ENCODE measurements around the gene SMIM20. TPM values are rescaled to one million over a fixed set of nuclear protein-coding genes. Genes with fewer than 3 reads are reported as not detected.
A peak's percentile ranks its signal among the peaks of the same experiment; 100 is the strongest.

Gene SMIM20
- total RNA-seq, 1 donor from 2014 or later, result 25.7 TPM

DNA sequence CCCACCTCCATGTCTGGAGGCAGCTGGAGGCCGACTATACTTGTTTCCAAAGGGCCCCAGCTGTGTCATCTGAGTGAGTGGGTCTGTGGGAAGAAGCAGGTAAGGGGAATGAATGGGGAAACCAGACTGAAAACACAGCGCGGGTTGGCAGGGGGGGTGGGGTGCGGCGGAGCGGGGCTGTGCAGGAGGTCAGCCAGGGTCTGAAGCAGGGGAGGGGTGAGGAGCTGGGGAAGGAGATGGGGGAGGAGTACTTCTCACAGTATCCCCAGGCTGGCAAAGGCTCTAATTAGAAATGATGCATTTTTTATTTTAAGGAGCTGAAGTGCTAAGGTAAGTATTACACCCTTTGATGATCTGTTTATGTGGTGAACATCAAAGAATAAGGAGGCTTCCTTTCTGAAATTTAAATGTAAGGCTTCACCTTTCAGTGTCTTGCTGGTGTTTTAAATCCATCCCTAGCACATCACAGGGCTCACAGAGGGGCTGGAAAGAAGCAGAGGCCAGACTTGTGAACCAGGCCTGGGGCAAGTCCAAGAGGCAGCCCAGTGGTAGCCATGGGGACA, 37.5 kb downstream of the SMIM20 start:
- DNase-seq (ENCODE audit: low spot score), result no peak

DNA sequence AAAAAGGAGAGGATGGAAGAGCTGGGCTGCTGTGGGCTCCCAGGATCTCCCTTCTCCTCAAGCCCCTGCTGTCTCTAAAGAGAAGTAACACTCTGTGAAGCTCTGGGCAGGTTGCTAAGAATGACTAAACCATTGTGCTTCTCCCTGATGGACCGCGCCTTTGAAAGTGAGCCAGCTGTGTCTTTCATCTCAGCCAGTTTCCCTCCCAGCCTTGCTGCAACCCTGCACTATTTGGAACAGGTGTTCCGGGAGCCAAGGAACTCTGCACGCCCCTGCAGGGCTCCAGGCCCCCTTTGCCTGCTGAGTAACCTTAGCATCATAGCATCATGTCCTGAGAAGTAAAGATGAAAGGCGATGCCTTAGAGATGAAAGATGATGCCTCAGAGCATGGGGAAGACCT, 39.7 kb downstream of the SMIM20 start:
- no peak for DNase-seq (ENCODE audit: low spot score)

DNA sequence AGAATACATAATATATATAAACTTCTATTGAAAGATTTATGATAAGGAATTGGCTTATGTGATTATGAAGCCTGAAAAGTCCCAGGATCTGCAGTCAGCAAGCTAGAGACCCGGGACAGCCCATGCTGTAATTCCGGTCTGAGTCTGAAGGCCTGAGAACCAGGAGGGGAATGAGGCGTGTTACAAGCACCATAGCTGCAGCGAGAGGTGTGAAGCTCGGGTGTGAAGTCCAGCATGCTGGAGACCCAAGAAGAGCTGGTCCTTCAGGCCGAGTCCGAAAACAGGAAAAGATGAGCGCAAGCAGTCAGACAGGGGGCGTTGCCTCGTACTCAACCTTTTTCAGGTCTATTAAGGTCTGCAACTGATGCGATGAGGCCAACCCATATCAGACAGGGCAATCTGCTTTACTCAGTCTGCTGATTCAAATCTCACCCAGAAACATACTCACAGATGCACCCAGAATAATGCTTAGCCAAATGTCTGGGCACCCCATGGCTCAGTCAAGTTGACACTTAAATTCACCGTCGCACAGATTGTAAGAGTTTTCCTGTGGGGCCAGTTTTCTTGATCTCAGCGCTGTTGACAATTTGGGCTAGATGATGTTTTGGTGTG, 40.4 kb downstream of the SMIM20 start:
- DNase-seq (ENCODE audit: low spot score), result no peak

DNA sequence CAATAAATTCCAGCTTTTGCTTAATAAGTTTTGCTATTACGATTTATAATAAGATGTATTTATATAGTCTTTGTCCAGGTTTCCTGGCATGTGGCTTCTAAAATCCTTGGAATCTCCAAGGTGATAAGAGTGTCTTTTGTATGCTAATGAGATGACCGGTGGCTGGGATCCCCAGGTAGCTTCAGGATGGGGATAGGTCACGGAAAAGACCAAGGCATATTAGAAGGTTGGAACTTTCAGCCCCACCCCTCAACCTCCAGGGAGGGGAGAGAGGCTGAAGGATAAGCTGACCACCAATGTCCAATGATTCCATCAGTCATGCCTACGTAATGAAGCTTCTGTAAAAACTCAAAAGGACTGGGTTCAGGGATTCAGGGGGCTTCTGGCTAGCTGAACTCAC, 41.7 kb downstream of the SMIM20 start:
- no peak for DNase-seq (ENCODE audit: low spot score)

DNA sequence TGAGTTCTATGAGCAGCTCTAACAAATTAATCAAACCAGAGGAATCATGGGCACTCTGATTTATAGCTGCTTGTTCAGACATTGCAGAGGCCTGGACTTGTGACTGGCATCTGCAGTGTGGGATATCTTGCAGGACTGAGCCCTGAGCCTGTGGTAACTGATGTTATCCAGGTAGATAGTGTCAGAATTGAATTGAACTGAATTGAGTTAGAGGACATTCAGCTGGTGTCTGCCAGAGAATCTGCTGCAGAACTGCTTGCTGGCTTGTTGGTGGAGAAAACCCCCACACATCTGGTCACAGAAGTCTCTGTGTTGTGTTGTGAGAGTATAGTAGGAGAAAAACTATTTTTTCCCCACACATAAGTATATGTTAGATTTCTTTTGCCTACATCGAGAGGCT, 42.2 kb downstream of the SMIM20 start:
- no peak for DNase-seq (ENCODE audit: low spot score)

DNA sequence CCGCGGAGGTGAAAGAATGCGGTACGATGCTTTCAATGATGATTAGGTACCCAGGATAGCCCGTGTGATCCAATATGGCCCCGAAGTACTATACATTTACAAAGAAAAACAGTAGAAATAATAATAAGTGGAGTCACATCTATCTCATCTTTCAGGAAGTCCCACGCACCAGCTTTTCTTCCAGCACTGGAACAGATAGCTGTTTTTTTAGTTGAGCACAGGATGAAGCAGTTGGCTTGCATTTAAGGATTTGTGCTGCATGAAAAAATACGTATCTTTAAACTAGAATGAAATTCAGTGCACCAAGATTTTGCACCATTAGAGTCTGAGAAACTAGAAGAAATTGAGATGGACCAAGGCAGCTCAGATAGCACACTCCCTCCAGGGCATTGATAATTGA, 44.1 kb downstream of the SMIM20 start:
- no peak for DNase-seq (ENCODE audit: low spot score)

DNA sequence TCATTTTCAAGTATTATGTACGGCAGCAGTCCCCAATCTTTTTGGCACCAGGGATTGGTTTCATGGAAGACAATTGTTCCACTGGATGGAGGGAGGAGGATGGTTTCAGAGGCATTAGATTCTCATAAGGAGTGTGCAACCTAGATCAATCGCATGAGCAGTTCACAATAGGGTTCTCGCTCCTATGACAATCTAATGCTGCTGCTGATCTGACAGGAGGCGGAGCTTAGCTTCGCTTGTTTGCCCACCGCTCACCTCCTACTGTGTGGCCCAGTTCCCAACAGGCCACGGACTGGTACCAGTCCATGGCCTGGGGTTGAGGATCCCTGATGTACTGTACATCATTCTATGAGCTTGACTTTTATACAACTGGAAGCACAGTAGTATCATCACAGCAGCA, 48.4 kb downstream of the SMIM20 start:
- DNase-seq (ENCODE audit: low spot score), result peak; percentile 39

DNA sequence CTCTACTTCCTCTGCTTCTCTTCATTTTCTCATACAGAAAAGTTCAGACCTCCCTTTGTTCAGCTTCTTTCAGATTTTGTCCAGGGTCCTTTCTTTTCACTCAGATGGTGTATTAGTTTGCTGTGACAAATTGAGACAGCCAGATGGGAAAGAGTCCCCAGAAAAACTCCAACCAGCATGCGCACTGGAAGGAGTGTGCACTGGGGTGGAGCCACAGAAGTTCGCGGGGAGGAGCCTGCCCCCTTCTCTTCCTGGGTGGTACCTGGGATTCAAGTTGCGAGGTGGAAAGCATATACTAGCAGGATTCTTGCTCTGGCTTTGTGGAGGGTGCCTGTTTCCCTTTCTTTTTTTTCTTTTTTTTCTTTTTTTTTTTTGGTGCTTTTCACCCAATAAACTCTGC, 51.6 kb downstream of the SMIM20 start:
- DNase-seq (ENCODE audit: low spot score), result peak; percentile 24

DNA sequence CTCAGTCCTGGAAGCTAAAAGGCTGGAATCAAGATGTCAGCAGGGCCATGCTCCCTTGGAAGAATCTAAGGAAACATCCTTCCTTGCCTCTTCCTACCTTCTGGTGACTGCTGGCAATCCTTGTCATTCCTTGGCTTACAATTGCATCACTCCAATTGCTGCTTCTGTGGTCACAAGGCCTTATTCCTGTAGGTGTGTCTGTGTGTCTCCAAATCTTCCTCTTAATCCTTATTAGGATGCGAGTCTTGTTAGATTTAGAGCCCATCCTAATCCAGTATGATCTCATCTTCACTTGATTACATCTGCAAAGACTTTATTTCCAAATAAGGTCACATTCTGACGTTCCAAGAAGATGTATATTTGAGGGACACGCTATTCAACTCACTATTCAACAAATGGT, 52.2 kb downstream of the SMIM20 start:
- no peak for DNase-seq (ENCODE audit: low spot score)

DNA sequence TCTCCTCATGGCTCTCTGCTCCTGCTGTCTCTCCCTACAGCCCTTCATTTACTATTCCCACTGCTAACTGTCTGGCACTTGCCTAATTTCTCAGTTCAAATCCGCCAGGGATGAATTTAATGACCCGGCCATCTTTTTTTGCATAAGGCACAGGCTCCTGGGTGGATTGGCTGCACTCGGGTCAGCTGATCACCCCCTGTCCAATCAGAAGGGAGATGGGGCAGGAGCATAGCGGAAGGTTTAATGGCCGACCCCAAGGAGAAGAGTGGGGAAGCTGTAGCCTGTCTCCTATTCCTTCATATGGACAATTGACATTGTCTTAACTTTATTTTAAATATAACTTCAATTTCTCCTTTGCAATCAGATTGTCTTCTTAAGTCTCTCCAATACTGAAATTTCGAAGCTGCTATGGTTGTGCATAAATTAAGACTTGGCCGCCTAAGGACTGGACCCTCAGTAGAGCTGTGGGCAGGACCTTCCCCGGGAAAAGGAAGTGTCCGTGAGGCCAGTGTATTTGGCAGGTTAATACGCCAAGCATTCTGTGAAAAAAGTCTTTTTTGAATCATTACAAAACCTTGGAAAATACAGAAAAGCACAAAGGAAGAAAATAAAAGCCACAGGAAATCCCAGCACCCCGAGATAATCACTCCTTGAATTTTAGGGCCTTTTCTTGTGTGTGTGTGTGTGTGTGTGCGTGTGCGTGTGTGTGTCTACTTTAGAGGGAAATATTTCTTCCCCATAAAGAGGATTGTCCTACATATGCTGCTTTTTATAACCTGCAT, 55.5 kb downstream of the SMIM20 start:
- peak; percentile 11 for DNase-seq (ENCODE audit: low spot score)

DNA sequence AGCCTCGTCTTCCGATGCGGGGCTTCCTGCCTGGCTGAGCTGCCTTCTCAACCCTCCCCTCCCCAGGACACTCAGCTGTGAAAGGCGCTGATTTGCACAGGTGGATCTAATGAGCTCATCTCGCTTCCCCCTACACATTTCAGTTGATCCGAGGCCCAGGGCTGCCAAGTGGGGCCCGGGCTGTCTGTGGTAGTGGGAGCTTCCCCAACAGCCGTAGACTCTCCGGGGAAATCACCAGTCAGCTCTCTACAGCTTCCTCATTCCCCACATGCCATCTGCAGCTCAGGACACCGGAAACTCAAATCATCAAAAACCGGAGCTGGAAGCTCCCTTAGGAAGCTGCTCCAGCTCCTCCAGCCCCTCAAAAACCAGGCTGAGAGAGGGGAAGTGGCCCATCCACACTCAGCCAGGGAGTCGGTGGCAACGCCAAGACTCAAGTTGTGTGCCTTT, 56.2 kb downstream of the SMIM20 start:
- DNase-seq (ENCODE audit: low spot score), result peak; percentile 80

DNA sequence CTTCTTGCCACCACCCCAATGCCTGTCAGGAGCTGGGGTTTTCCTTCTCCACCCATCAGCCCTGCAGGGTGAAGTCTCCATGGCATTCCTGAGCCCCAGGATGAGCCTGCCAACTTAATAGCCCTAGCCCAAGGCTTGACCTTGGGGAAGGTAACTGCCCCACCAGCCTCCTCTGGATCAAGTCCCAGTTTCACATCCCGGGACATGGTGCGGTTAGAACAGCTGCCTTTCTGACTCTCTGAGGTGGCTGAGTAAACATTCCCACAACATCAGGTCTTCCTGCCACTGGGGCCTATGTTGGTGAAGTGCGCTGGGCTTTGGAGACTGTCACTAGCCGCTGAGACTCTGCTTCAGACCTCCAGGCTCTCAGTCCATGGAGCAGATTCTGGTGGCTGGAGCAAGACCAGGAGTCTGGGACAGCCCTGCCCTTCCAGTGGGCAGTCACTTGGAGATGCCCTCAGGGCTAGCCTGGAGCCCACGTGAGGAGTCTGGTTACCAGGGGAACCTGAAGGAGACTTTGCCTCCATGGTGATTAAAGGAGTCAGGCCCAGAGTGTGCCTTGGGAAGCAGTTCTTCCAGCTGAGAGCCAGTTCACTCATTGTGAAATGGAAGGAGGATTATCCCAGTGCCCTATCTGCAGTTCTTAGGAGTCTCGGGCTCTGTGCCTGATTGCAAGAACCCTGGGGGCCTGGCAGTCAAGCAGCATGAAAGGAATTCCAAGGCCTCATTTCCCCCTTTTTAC, 56.8 kb downstream of the SMIM20 start:
- peak; percentile 82 for DNase-seq (ENCODE audit: low spot score)

DNA sequence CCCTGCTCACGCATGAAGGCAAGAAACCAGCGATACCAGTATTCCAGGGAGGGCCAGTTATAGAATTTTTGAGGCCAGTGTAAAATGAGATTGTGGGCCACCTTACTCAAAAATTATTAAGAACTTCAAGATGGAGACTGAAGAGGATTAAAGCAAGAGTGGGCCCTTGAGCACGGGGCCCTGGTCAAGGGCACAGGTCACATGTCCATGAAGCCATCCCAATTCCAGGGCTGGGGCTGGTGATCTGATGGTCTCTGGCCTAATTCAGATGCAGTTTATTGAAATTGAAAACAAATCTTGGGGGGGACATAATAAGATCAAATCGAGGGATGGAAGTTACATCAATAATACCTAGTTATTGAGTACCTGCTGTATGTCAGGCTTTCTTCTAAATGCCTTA, 58.3 kb downstream of the SMIM20 start:
- peak; percentile 65 for DNase-seq (ENCODE audit: low spot score)

DNA sequence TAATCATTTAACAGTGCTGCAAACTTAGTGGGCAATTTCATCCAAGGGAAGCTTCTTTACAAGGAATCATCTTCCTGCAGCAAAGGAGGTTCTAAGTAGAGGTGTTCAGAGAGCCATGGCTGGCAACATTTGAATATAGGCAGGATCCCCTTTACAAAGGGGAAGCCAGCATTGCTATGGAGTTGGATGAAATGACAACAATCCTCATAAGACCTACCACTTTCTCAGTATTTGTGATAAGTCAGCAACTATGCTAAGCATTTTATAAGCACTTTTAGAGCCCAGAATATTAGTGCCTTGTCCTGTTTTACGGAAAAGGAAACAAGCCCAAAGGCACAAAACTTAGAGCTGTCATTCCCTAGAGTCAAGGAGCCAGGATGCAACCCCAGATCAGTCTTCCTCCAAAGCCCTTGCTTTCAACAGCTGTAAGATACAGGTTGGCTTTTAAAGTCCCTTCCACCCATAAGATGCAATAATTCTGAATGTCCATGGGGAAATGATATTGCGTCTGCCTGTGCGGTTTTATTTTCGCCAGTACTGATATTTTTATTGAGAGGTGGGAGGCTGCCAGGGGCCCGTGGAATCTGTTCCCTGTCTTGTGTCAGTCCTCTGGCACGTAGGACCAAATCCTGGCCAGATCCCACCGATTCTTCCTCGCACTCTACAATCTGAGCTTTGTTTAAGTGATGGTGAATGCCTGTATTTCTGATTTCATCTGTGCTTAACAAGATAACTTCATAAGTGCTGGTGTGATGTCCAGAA, 59.1 kb downstream of the SMIM20 start:
- DNase-seq (ENCODE audit: low spot score), result peak; percentile 24

DNA sequence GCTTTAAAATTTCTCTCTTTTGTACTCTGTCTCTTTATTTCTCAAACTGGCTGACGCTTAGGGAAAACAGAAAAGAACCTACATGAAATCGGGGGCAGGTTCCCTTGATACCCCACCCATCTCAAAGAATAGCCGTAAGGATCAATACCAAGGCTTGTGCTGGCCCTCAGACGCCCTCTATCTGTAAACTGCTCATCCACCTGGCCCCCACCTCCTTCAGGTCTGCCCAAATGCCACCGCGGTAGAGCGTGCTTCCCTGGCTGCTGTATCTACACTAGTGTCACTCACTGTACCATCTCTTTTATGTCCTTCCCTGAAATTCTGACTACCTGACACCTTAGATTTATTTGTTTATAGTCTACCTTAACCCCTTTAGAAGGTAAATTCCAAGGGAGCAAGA, 62.8 kb downstream of the SMIM20 start:
- DNase-seq (ENCODE audit: low spot score), result peak; percentile 39

DNA sequence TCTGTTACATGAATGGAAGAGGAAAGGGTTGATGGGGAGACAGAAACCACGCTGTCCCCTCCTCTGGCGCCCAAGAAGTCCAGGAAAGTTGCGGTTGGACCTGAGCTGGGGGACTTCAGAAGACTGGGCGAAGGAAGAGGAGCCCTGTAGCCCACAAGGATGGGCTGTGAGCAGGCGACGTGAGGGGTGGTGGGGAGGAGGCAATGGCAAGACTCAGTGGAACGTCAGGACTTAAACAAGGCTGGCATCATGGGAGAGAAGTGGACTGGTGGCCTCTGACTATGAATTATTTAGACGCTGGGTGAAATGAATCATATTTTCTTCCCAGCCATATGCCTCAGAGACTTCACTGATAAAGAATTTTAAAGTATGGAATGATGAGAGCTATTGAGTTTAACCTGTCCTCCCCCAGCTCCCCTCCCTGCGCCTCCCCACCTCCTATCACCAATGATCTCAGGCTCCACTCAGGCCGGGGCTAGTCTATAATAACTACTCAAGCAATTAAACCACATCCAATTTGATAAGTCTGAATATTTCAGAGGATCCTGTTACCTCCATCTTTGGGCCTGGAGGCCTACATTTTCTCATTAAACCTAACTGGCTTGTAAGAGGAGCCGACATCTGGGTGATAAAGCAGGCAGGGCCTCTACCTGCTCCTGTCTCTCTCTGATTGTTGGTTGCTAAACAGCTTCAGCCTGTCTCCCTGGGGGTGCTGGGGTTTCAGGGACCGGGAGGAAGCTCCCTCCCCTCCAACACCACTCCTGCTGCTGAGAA, 63.6 kb downstream of the SMIM20 start:
- DNase-seq (ENCODE audit: low spot score), result peak; percentile 51

DNA sequence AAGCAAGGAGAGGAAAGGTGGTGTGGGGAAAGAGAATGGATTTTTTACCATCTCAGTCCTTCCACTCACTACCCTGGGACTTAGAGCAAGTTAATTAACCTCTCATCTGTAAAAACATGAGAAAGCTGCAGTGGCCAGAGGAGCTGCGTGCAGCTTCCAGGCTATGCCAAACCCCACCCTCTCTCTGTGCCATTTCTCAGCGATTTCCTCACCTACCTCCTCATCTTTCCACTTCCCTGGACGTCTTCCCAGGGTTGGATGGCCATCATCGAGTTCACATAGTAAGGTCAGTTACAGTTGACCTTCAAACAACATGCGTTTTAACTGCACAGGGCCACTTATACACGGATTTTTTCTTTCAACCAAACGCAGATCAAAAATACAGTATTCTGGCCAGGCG, 64.3 kb downstream of the SMIM20 start:
- DNase-seq (ENCODE audit: low spot score), result peak; percentile 20
